Right lobe of liver (tissue), 4 donors: ENCODE results near the gene KIF4B.

ENCODE experiments used
- CTCF ChIP-seq, 4 donors: fragments of 200-600 bp in 3 of 4; fragments of 450-650 bp in 1 of 4; IDR thresholded peaks; one replicate each; pipeline versions ENCODE4 v1.5.1 to v1.8.0; 2016 to 2022; ENCODE audit warnings: antibody characterized with exemption in 4 of 4, mild to moderate bottlenecking in 2 of 4
- POLR2A ChIP-seq: fragments of 450-650 bp; IDR thresholded peaks from one replicate; pipeline ENCODE4 v1.6.1; 2017; ENCODE audit warnings: antibody characterized with exemption, mild to moderate bottlenecking
- donor health status: DM: no; HTN: no; CAD: no.
- donor health status: DM: no; HTN: no; CAD: no.
- donor health status: DM: no; HTN: yes; CAD: no.

DNA sequence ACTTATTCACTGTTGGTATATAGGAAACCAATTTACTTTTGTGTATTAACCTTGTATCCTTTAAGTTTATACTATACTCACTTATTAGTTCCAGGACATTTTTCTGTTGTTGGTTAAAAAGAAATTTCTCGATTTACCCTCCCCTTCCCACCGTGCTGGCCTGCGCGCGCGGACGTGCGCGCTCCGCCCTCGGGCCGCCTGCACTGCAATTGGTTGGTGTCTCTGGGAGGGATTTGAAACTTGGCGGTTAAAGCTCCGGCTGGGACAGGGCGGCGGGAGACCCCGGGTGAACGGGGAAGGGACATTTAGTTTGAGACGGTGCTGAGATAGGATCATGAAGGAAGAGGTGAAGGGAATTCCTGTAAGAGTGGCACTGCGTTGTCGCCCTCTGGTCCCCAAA, at the start of gene KIF4B:
- TF ChIP-seq CTCF (IDR thresholded peaks at IDR 0.05) (no peak), POLR2A (no peak)
